PFSK-1 (cell line): ENCODE results near the gene SUSD6.

Experiments used
- FOXP2 ChIP-seq: optimal IDR thresholded peaks from 2 replicates; pipeline ENCODE3; 2011; ENCODE audit warnings: borderline replicate concordance, control low read depth, inconsistent platforms; ENCODE audit not compliant: insufficient read depth; ENCODE audit errors: extremely low read length, extremely low read depth
- POLR2AphosphoS5 ChIP-seq: IDR thresholded peaks from 2 replicates; pipeline ENCODE4 v1.6.1; 2012; ENCODE audit warnings: low read depth, mild to moderate bottlenecking, control low read depth, low read length, moderate library complexity
- REST ChIP-seq, 2 experiments: IDR thresholded peaks; 2 replicates each; pipeline versions ENCODE4 v1.6.1 to v1.8.0; 2011 to 2012; ENCODE audit warnings: low read depth in 2 of 2, low read length in 2 of 2, control low read depth in 1 of 2, inconsistent platforms in 1 of 2, mild to moderate bottlenecking in 1 of 2, moderate library complexity in 1 of 2; ENCODE audit not compliant: insufficient read depth in 1 of 2
- SIN3A ChIP-seq: IDR thresholded peaks from 2 replicates; pipeline ENCODE4 v1.6.1; 2012; ENCODE audit warnings: mild to moderate bottlenecking, low read length, moderate library complexity, borderline replicate concordance; ENCODE audit not compliant: insufficient read depth
- TAF1 ChIP-seq: IDR thresholded peaks from 2 replicates; pipeline ENCODE4 v1.6.1; 2012; ENCODE audit warnings: low read length, control low read depth, borderline replicate concordance; ENCODE audit not compliant: insufficient read depth

SUSD6 gene

GRCh38 chr14:69755784-69756183, 144.4 kb downstream of the SUSD6 start:
- no peak for TF ChIP-seq TAF1
- TF ChIP-seq POLR2AphosphoS5 = no peak
- TF ChIP-seq SIN3A = no peak
- TF ChIP-seq FOXP2 = no peak
- TF ChIP-seq REST (IDR thresholded peaks at IDR 0.05; ENCODE audit: insufficient read depth in 1 of 2, low read depth in 2 of 2, low read length in 2 of 2) = no peak

- TF ChIP-seq FOXP2 (no peak), POLR2AphosphoS5 (no peak), SIN3A (no peak), TAF1 (no peak)
Measured at GRCh38 chr14:69756298-69756697, 144.9 kb downstream of the SUSD6 start.

- TF ChIP-seq TAF1 (no peak), FOXP2 (no peak), REST (IDR thresholded peaks at IDR 0.05; ENCODE audit: insufficient read depth in 1 of 2, low read depth in 2 of 2, low read length in 2 of 2) (no peak), POLR2AphosphoS5 (no peak), SIN3A (no peak)
Measured at GRCh38 chr14:69760810-69761209, 149.4 kb downstream of the SUSD6 start.

GRCh38 chr14:69763761-69764510, 152.5 kb downstream of the SUSD6 start:
- no peak for TF ChIP-seq TAF1
- TF ChIP-seq POLR2AphosphoS5 = no peak
